Subcutaneous abdominal adipose tissue (tissue), 5 donors: Measurements from ENCODE around the gene EFCAB5.
"Not testable (repeated sequence)": the region's sequence is repeated elsewhere in the genome, so short reads cannot be mapped to it uniquely, and the experiment has no call there.

Source experiments
- H3K27ac ChIP-seq: one replicate; pipeline ENCODE4 v1.7.0; 2013; ENCODE audit warnings: low read depth, mild to moderate bottlenecking, inconsistent platforms, low read length, moderate library complexity
- H3K27me3 ChIP-seq, 5 donors: one replicate each; pipeline ENCODE4 v1.7.0; 2013; ENCODE audit warnings: low read length in 5 of 5, inconsistent platforms in 1 of 5; ENCODE audit not compliant: control insufficient read depth in 5 of 5, insufficient read depth in 4 of 5
- H3K36me3 ChIP-seq, 5 donors: one replicate each; pipeline ENCODE4 v1.7.0; 2013; ENCODE audit warnings: low read length in 5 of 5; ENCODE audit not compliant: control insufficient read depth in 5 of 5, insufficient read depth in 5 of 5
- H3K4me1 ChIP-seq, 5 donors: one replicate each; pipeline ENCODE4 v1.7.0; 2013; ENCODE audit warnings: low read length in 5 of 5, mild to moderate bottlenecking in 3 of 5, moderate library complexity in 1 of 5; ENCODE audit not compliant: control insufficient read depth in 5 of 5, insufficient read depth in 5 of 5
- H3K4me3 ChIP-seq, 5 donors: one replicate each; pipeline ENCODE4 v1.7.0; 2013; ENCODE audit warnings: low read length in 5 of 5, low read depth in 1 of 5
- H3K9ac ChIP-seq, 5 donors: one replicate each; pipeline ENCODE4 v1.7.0; 2013; ENCODE audit warnings: low read length in 5 of 5, mild to moderate bottlenecking in 4 of 5, moderate library complexity in 3 of 5
- H3K9me3 ChIP-seq, 5 donors: one replicate each; pipeline ENCODE4 v1.7.0; 2013; ENCODE audit warnings: low read length in 5 of 5; ENCODE audit not compliant: control insufficient read depth in 5 of 5
- donor health status: healthy.
- donor health status: healthy.
- donor health status: healthy.
- donor health status: healthy.
- donor health status: healthy.

EFCAB5 gene

DNA sequence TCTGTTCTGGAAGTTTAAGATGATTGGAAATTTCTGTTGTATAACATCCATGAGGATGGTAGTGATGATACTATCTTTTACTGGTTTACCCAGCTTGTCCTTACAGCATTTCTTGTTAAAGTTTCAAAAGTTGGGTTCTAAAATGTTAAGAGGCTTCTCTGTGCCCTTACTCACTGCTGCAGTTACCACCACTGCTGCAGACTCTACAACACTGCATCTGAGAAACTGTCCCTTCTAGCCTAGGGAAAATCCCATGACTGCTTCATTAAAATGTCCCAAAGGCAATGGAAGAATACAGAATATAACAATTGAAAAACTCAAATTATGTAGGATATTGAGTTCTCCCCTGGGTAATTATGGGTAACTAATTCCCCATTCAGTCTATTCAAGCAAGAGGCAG, 171.4 kb downstream of the EFCAB5 start:
- no peaks in the 10 kb centered on the region for H3K9me3 ChIP-seq
- no peaks in the 10 kb centered on the region for H3K27me3 ChIP-seq
- no peaks in the 10 kb centered on the region for H3K36me3 ChIP-seq
- H3K27ac ChIP-seq: no peak overlapping the region
- H3K4me1 ChIP-seq: peaks cover 0 to 8% (median 7%) of the 10 kb centered on the region in 5 donors
- no peak overlapping the region for H3K9ac ChIP-seq
- H3K4me3 ChIP-seq: no peak overlapping the region

- Histone ChIP-seq H3K27me3 (no peaks in the 10 kb centered on the region), H3K36me3 (no peaks in the 10 kb centered on the region), H3K4me1 (peaks cover 2 to 12% (median 10%) of the 10 kb centered on the region in 5 donors), H3K9me3 (no peaks in the 10 kb centered on the region), H3K4me3 (no peak overlapping the region), H3K9ac (no peak overlapping the region), H3K27ac (no peak overlapping the region)
These were observed 171.8 kb downstream of the EFCAB5 start for GRCh38 chr17:30113213-30113612.

GRCh38 chr17:30116345-30116660, 174.9 kb downstream of the EFCAB5 start:
- peak overlapping the region; percentile 100 for H3K27ac ChIP-seq
- H3K9ac ChIP-seq: peak overlapping the region; percentile 93 to 99 (median 97)
- peaks cover 2 to 16% (median 10%) of the 10 kb centered on the region in 5 donors for H3K4me1 ChIP-seq
- no peaks in the 10 kb centered on the region for H3K27me3 ChIP-seq
- H3K36me3 ChIP-seq: peaks cover 0 to 6% (median 0%) of the 10 kb centered on the region in 5 donors
- H3K9me3 ChIP-seq: no peaks in the 10 kb centered on the region
- H3K4me3 ChIP-seq: peak overlapping the region; percentile 89 to 98 (median 94)

DNA sequence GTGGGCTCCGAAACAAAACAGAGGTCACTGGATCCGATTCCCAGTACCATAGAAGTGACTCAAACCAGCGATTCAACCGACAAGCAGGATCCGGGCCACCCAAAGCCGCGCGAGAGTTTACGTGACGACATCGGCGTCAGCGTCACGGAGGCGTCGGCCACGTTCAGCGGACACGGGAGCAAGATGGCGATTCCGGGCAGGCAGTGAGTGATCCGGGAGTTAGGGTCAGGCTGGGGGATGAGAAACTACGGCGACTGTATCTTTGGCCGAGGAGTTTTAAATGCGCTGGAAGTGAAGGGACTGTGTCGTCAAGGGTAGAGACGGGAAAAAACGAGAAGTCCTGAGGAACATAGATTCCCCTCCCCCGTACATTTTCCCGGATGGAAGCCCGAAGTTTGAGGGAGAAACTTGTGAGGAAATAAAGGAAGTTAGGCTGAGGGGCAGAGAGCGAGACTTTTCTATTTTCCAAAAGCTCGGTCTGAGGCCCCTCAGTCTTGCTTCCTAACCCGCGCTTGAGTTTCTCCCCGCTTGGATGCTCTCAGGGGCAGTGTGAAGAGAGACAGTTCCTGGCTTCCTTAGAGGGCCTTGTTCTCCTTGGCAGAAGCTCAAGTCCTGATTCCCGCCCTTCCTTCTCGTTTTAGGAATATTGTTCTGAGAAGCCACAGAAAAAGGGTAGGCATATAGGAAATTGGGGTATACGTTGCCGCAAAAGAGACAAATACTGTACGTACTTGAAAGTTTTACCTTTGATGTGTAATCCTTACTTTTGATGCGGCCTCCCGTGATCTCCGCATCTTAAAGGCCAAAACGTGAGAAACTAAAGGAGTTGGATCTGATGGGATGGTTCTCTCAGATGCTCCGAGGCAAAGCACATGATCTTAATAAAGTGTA, 175.5 kb downstream of the EFCAB5 start, which contains the start of gene NSRP1:
Gene NSRP1, plus strand, starts transcription at position 156 of the 891 bp plus-strand sequence. Its CDS starts 28 bp downstream, at position 184.
- Histone ChIP-seq H3K4me1 (peaks cover 2 to 16% (median 10%) of the 10 kb centered on the region in 5 donors), H3K9me3 (no peaks in the 10 kb centered on the region), H3K27ac (peak within 1 kb of the TSS; percentile 100), H3K9ac (peak within 1 kb of the TSS; percentile 93 to 99 (median 97)), H3K27me3 (no peaks in the 10 kb centered on the region), H3K36me3 (peaks cover 0 to 6% (median 2%) of the 10 kb centered on the region in 5 donors), H3K4me3 (peak within 1 kb of the TSS; percentile 89 to 98 (median 94))

GRCh38 chr17:30117675-30118081, 176.2 kb downstream of the EFCAB5 start:
- Histone ChIP-seq H3K27me3 (no peaks in the 10 kb centered on the region), H3K9me3 (no peaks in the 10 kb centered on the region), H3K4me1 (peaks cover 2 to 16% (median 10%) of the 10 kb centered on the region in 5 donors), H3K27ac (peak overlapping the region; percentile 100), H3K4me3 (peak overlapping the region; percentile 89 to 98 (median 94)), H3K36me3 (peaks cover 0 to 6% (median 3%) of the 10 kb centered on the region in 5 donors), H3K9ac (peak overlapping the region; percentile 93 to 99 (median 97))

DNA sequence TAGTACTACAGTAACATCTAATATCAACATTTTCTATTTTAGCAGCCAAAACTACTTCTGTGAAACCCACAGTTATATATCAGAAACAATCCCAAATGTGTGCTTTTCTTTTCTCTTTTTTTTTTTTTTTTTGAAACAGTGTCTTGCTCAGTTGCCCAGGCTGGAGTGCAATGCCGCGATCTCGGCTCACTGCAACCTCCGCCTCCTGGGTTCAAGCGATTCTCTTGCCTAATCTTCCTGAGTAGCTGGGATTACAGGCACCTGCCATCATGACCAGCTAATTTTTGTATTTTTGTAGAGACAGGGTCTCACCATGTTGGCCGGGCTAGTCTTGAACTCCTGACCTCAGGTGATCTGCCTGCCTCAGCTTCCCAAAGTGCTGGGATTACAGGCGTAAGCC, 177.2 kb downstream of the EFCAB5 start:
- H3K36me3 ChIP-seq, H3K4me3 ChIP-seq, H3K9me3 ChIP-seq, H3K9ac ChIP-seq, H3K27ac ChIP-seq, H3K27me3 ChIP-seq: not testable (repeated sequence)
- H3K4me1 ChIP-seq: peaks cover 2 to 16% (median 10%) of the 10 kb centered on the region in 5 donors

- H3K4me3 ChIP-seq: no peak overlapping the region
- H3K36me3 ChIP-seq: peaks cover 6 to 17% (median 14%) of the 10 kb centered on the region in 5 donors
- peak overlapping the region in 1 of 5 donors; percentile 40 for H3K9ac ChIP-seq
- H3K27ac ChIP-seq: no peak overlapping the region
- H3K9me3 ChIP-seq: no peaks in the 10 kb centered on the region
- no peaks in the 10 kb centered on the region for H3K27me3 ChIP-seq
- H3K4me1 ChIP-seq: peaks cover 0 to 4% (median 0%) of the 10 kb centered on the region in 5 donors
These were observed 182.9 kb downstream of the EFCAB5 start for GRCh38 chr17:30124273-30124796.

GRCh38 chr17:30130121-30130520, 188.7 kb downstream of the EFCAB5 start:
- Histone ChIP-seq H3K36me3 (peaks cover 9 to 29% (median 13%) of the 10 kb centered on the region in 5 donors), H3K27ac (no peak overlapping the region), H3K4me3 (no peak overlapping the region), H3K9me3 (no peaks in the 10 kb centered on the region), H3K27me3 (no peaks in the 10 kb centered on the region), H3K4me1 (peaks cover 0 to 7% (median 2%) of the 10 kb centered on the region in 5 donors), H3K9ac (no peak overlapping the region)

- Histone ChIP-seq H3K36me3 (peaks cover 8 to 33% (median 15%) of the 10 kb centered on the region in 5 donors), H3K27me3 (no peaks in the 10 kb centered on the region), H3K27ac (no peak overlapping the region), H3K4me3 (no peak overlapping the region), H3K9ac (no peak overlapping the region), H3K4me1 (peaks cover 0 to 7% (median 0%) of the 10 kb centered on the region in 5 donors), H3K9me3 (no peaks in the 10 kb centered on the region)
These were observed 191.2 kb downstream of the EFCAB5 start for GRCh38 chr17:30132615-30133014.

GRCh38 chr17:30133197-30133596, 191.8 kb downstream of the EFCAB5 start:
- no peaks in the 10 kb centered on the region for H3K27me3 ChIP-seq
- no peaks in the 10 kb centered on the region for H3K9me3 ChIP-seq
- peaks cover 5 to 30% (median 15%) of the 10 kb centered on the region in 5 donors for H3K36me3 ChIP-seq
- H3K27ac ChIP-seq: no peak overlapping the region
- H3K4me1 ChIP-seq: peaks cover 0 to 7% (median 0%) of the 10 kb centered on the region in 5 donors
- H3K4me3 ChIP-seq: no peak overlapping the region
- H3K9ac ChIP-seq: peak overlapping the region in 1 of 5 donors; percentile 21
